Neural cell (in vitro differentiated cells): ENCODE measurements around the gene UPF1.

Experiments
- EZH2 ChIP-seq: fragments of 200-600, 300-800 bp; shearing (Covaris generic), sonication (generic); IDR thresholded peaks from 2 replicates; pipeline ENCODE4 v1.6.1; 2014; ENCODE audit warnings: antibody characterized with exemption, low read length, borderline replicate concordance, mild to moderate bottlenecking; ENCODE audit not compliant: insufficient read depth, poor library complexity, severe bottlenecking
- POLR2AphosphoS5 ChIP-seq: IDR thresholded peaks from 2 replicates; pipeline ENCODE4 v1.6.1; 2012
- TF ChIP-seq, protein P1 (sequence below): fragments of 450-650 bp; IDR thresholded peaks from 2 replicates; pipeline ENCODE4 v1.5.1; 2014; ENCODE audit warnings: antibody characterized with exemption, mild to moderate bottlenecking, moderate library complexity; ENCODE audit not compliant: poor library complexity, severe bottlenecking

DNA sequence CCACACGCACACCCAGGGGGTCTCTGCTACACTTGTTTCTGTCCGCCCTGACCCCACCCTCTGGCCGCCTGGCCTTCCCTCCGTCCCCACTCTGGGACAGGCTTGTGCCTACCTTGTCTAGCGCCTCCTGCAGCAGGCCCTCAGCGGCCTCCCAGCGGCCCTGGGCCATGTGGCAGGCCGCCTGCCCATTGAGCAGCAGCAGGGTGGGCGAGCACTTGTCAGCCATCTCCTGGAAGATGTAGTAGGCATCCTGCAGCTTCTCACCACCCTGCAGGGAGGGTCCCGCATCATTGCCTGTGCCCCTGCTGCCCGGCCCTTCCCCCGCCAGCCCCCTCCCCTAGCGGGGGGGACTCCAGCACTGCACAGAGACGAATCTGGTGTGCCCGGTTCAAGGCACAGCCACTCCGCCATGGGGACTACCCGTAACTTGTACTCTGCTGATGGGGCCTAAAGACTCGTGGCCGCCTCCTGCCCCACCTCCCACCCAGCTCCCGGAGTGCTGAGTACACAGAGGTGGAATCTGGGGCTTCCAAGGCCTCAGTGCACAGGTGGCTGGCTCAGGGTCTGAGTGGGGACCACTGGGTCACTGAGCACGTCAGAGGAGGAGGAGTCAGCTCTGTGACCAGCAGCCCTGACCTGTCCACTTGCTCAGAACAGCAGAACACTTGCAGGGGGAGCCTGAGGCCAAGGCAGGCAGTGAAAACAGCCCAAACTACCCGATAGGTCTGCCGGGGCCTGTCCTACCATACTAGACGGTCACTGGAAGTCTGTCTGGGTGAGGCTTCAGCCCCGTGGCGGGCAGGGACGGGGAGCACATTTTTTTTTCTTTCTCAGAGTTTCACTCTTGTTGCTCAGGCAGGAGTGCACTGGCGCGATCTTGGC is 71.6 kb downstream of the UPF1 start:
- TF ChIP-seq, protein P1, sequence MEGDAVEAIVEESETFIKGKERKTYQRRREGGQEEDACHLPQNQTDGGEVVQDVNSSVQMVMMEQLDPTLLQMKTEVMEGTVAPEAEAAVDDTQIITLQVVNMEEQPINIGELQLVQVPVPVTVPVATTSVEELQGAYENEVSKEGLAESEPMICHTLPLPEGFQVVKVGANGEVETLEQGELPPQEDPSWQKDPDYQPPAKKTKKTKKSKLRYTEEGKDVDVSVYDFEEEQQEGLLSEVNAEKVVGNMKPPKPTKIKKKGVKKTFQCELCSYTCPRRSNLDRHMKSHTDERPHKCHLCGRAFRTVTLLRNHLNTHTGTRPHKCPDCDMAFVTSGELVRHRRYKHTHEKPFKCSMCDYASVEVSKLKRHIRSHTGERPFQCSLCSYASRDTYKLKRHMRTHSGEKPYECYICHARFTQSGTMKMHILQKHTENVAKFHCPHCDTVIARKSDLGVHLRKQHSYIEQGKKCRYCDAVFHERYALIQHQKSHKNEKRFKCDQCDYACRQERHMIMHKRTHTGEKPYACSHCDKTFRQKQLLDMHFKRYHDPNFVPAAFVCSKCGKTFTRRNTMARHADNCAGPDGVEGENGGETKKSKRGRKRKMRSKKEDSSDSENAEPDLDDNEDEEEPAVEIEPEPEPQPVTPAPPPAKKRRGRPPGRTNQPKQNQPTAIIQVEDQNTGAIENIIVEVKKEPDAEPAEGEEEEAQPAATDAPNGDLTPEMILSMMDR = no peak
- TF ChIP-seq EZH2 (no peak), POLR2AphosphoS5 (no peak)
